H9 (cell line): ENCODE measurements around the gene MICU2. TPM values are rescaled to one million over a fixed set of nuclear protein-coding genes. Genes with fewer than 3 reads are reported as not detected.

Experiments used
- DNase-seq: peaks from one replicate; pipeline ENCODE4 v3.0.0-alpha.2; 2017
- H2AFZ ChIP-seq: one replicate; pipeline ENCODE4 v1.6.1; 2013; ENCODE audit warnings: mild to moderate bottlenecking, low read length, control low read depth, moderate library complexity
- H2AK5ac ChIP-seq: 2 replicates; pipeline ENCODE4 v1.6.1; 2013; ENCODE audit warnings: low read length, control low read depth, mixed read lengths; ENCODE audit not compliant: insufficient read length
- H2BK120ac ChIP-seq: one replicate; pipeline ENCODE4 v1.6.1; 2013; ENCODE audit warnings: low read depth, mild to moderate bottlenecking, low read length, control low read depth, inconsistent platforms; ENCODE audit not compliant: poor library complexity, severe bottlenecking
- H2BK12ac ChIP-seq: 2 replicates; pipeline ENCODE4 v1.6.1; 2013; ENCODE audit warnings: low read length, control low read depth, mixed read lengths, low read depth; ENCODE audit not compliant: insufficient read length
- H2BK15ac ChIP-seq: 2 replicates; pipeline ENCODE4 v1.6.1; 2013; ENCODE audit warnings: low read depth, low read length, control low read depth
- H2BK20ac ChIP-seq: one replicate; pipeline ENCODE4 v1.6.1; 2013; ENCODE audit warnings: low read depth, mild to moderate bottlenecking, low read length, control low read depth, inconsistent platforms; ENCODE audit not compliant: poor library complexity, severe bottlenecking
- H2BK5ac ChIP-seq: 2 replicates; pipeline ENCODE4 v1.6.1; 2013; ENCODE audit warnings: low read length, control low read depth, mixed read lengths; ENCODE audit not compliant: insufficient read length
- H3K14ac ChIP-seq: 2 replicates; pipeline ENCODE4 v1.6.1; 2013; ENCODE audit warnings: low read length, control low read depth; ENCODE audit not compliant: insufficient read depth
- H3K18ac ChIP-seq: 2 replicates; pipeline ENCODE4 v1.6.1; 2013; ENCODE audit warnings: low read depth, mild to moderate bottlenecking, mixed read lengths, low read length, control low read depth; ENCODE audit not compliant: insufficient read length
- H3K23ac ChIP-seq: 2 replicates; pipeline ENCODE4 v1.6.1; 2013; ENCODE audit warnings: low read length, control low read depth, mixed read lengths, low read depth; ENCODE audit not compliant: insufficient read length
- H3K23me2 ChIP-seq: 2 replicates; pipeline ENCODE4 v1.6.1; 2013; ENCODE audit warnings: low read depth, mild to moderate bottlenecking, mixed read lengths, low read length, control low read depth; ENCODE audit not compliant: insufficient read length, poor library complexity, severe bottlenecking
- H3K27ac ChIP-seq: 2 replicates; pipeline ENCODE4 v1.5.1; 2013; ENCODE audit warnings: low read length, control low read depth, mixed read lengths, low read depth; ENCODE audit not compliant: insufficient read length
- H3K27me3 ChIP-seq: 2 replicates; pipeline ENCODE4 v1.6.1; 2013; ENCODE audit warnings: low read length, control low read depth, inconsistent platforms; ENCODE audit not compliant: insufficient read depth
- H3K4ac ChIP-seq: 2 replicates; pipeline ENCODE4 v1.6.1; 2013; ENCODE audit warnings: low read depth, mild to moderate bottlenecking, control low read depth, inconsistent platforms, low read length, moderate library complexity
- H3K4me1 ChIP-seq: 2 replicates; pipeline ENCODE4 v1.6.1; 2013; ENCODE audit warnings: low read length, control low read depth, inconsistent platforms; ENCODE audit not compliant: insufficient read depth
- H3K4me2 ChIP-seq: 2 replicates; pipeline ENCODE4 v1.6.1; 2013; ENCODE audit warnings: low read length, control low read depth, mixed read lengths; ENCODE audit not compliant: insufficient read length, insufficient read depth
- H3K56ac ChIP-seq: 2 replicates; pipeline ENCODE4 v1.6.1; 2013; ENCODE audit warnings: low read depth, mild to moderate bottlenecking, mixed read lengths, low read length, control low read depth; ENCODE audit not compliant: insufficient read length
- H3K79me1 ChIP-seq: 2 replicates; pipeline ENCODE4 v1.6.1; 2013; ENCODE audit warnings: low read depth, mild to moderate bottlenecking, moderate library complexity, low read length, control low read depth, inconsistent platforms; ENCODE audit not compliant: insufficient read depth, poor library complexity, severe bottlenecking
- H3K79me2 ChIP-seq: 2 replicates; pipeline ENCODE4 v1.6.1; 2013; ENCODE audit warnings: low read length, control low read depth, inconsistent platforms; ENCODE audit not compliant: insufficient read depth
- H3K9ac ChIP-seq: 2 replicates; pipeline ENCODE4 v1.6.1; 2013; ENCODE audit warnings: low read length, control low read depth, mixed read lengths; ENCODE audit not compliant: insufficient read length; ENCODE audit errors: extremely low read depth
- H3K9me3 ChIP-seq: one replicate; pipeline ENCODE4 v1.6.1; 2013; ENCODE audit warnings: low read depth, low read length, inconsistent platforms; ENCODE audit not compliant: control insufficient read depth
- H3T11ph ChIP-seq: one replicate; pipeline ENCODE4 v1.6.1; 2013; ENCODE audit warnings: mild to moderate bottlenecking, low read length, control low read depth, inconsistent platforms
- H4K20me1 ChIP-seq: one replicate; pipeline ENCODE4 v1.6.1; 2013; ENCODE audit not compliant: control insufficient read depth, insufficient read length, insufficient read depth
- H4K5ac ChIP-seq: 2 replicates; pipeline ENCODE4 v1.6.1; 2013; ENCODE audit warnings: low read depth, mild to moderate bottlenecking, mixed read lengths, low read length, control low read depth; ENCODE audit not compliant: insufficient read length
- H4K8ac ChIP-seq: replicated peaks from 2 replicates; pipeline ENCODE4 v1.6.1; 2013; ENCODE audit warnings: low read length, control low read depth, mixed read lengths, low read depth; ENCODE audit not compliant: insufficient read length
- H4K91ac ChIP-seq: 2 replicates; pipeline ENCODE4 v1.6.1; 2013; ENCODE audit warnings: low read depth, mild to moderate bottlenecking, moderate library complexity, mixed read lengths, low read length, control low read depth; ENCODE audit not compliant: insufficient read length
- H3K27ac Mint-ChIP-seq, 3 experiments: 2 replicates in 2 of 3; 3 replicates in 1 of 3; pipeline ENCODE4 v1.8.0; 2020 to 2021; ENCODE audit warnings: mixed read lengths in 3 of 3, mild to moderate bottlenecking in 1 of 3, moderate library complexity in 1 of 3
- H3K27me3 Mint-ChIP-seq: 2 replicates; pipeline ENCODE4 v1.8.0; 2021; ENCODE audit warnings: low read depth, mild to moderate bottlenecking, moderate library complexity, mixed read lengths
- H3K36me3 Mint-ChIP-seq, 3 experiments: 2 replicates in 2 of 3; 3 replicates in 1 of 3; pipeline ENCODE4 v1.8.0; 2020 to 2021; ENCODE audit warnings: low read depth in 3 of 3, mixed read lengths in 3 of 3; ENCODE audit not compliant: insufficient read depth in 1 of 3
- H3K4me1 Mint-ChIP-seq, 2 experiments: 2 replicates each; pipeline ENCODE4 v1.8.0; 2020; ENCODE audit warnings: mixed read lengths in 2 of 2
- H3K4me3 Mint-ChIP-seq, 2 experiments: 2 replicates in 1 of 2; 3 replicates in 1 of 2; pipeline ENCODE4 v1.8.0; 2020 to 2021; ENCODE audit warnings: mild to moderate bottlenecking in 2 of 2, mixed read lengths in 2 of 2, moderate library complexity in 1 of 2
- H3K9me3 Mint-ChIP-seq, 2 experiments: 2 replicates in 1 of 2; 3 replicates in 1 of 2; pipeline ENCODE4 v1.8.0; 2020; ENCODE audit warnings: mild to moderate bottlenecking in 2 of 2, mixed read lengths in 2 of 2, moderate library complexity in 1 of 2
- CTCF ChIP-seq: fragments of 200-600 bp; sonication (generic); conservative IDR thresholded peaks from 3 replicates; pipeline ENCODE4 v1.8.0; 2021; ENCODE audit warnings: antibody characterized with exemption, mild to moderate bottlenecking
- WGBS: extraction: QIAGEN DNeasy Blood & Tissue Kit; methylation state at CpG from one replicate; pipeline ENCODE4 v1.1.7; 2013; ENCODE audit warnings: missing lambda C conversion rate, low lambda C conversion rate, mixed read lengths; ENCODE audit not compliant: insufficient read length; ENCODE audit errors: extremely low coverage; 5-methylcytosine and 5-hydroxymethylcytosine counted together
- total RNA-seq: library from RNA; stranded (reverse); gene quantifications from 2 replicates; pipeline ENCODE4 v1.2.1, GENCODE V29; 2021

The MICU2 gene
- total RNA-seq, 1 experiment from 2014 or later = 38.4 TPM

GRCh38 chr13:21478881-21479808, 124.8 kb downstream of the MICU2 start:
- Mint-ChIP-seq H3K9me3 (peaks cover 0 to 2% of the 10 kb centered on the region in 2 experiments; a peak in 1 of 5 replicates), H3K4me1 (peaks cover 8 to 11% of the 10 kb centered on the region in 2 experiments), H3K4me3 (no peak overlapping the region), H3K27ac (no peak overlapping the region), H3K36me3 (no peaks in the 10 kb centered on the region), H3K27me3 (peaks cover 1% of the 10 kb centered on the region; the same call in 1 of the 2 replicates)
- Histone ChIP-seq H2BK15ac (no peak overlapping the region), H3K4me1 (no peaks in the 10 kb centered on the region), H3K4me2 (no peak overlapping the region), H3K9ac (no peak overlapping the region), H2BK5ac (no peak overlapping the region), H2BK120ac (no peak overlapping the region), H4K8ac (no peak overlapping the region), H3K27me3 (no peaks in the 10 kb centered on the region), H3K4ac (no peak overlapping the region), H3K79me1 (no peaks in the 10 kb centered on the region), H2BK20ac (no peak overlapping the region), H4K91ac (no peak overlapping the region), H3K23me2 (no peaks in the 10 kb centered on the region), H2BK12ac (no peak overlapping the region), H3K79me2 (no peaks in the 10 kb centered on the region), H3K18ac (no peak overlapping the region), H3K27ac (no peak overlapping the region), H2AFZ (no peak overlapping the region), H2AK5ac (no peak overlapping the region), H3K23ac (no peak overlapping the region), H3K9me3 (no peaks in the 10 kb centered on the region), H4K5ac (no peak overlapping the region), H3K14ac (no peak overlapping the region), H3T11ph (no peak overlapping the region), H3K56ac (no peak overlapping the region), H4K20me1 (no peaks in the 10 kb centered on the region)
- TF ChIP-seq CTCF = peak; percentile 80
- no peak for DNase-seq
- 100% methylated on average over 1 of the region's 8 CpGs for WGBS
